ENCODE measurements around the gene GCC2.

DNA sequence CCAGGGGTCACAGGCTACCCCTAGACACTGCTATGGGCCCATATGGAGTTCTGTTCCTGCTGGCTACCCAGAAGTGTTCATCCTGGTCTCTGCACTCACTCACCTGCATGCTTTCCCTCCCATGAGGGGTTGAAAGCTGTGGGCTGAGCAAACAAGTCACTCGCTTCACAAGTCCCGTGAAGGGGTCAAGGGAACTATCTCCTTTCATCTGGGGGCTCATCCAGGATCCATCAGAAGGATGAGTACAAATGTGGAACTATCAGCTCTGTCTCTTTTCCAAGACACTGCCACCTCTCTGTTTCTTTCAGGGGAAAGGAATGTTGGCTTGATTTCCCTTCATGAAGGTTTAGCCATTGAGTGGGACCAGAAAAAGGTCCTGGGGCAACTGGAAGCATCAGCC is 49.5 kb upstream of the GCC2 start:
- TF ChIP-seq, protein P1, sequence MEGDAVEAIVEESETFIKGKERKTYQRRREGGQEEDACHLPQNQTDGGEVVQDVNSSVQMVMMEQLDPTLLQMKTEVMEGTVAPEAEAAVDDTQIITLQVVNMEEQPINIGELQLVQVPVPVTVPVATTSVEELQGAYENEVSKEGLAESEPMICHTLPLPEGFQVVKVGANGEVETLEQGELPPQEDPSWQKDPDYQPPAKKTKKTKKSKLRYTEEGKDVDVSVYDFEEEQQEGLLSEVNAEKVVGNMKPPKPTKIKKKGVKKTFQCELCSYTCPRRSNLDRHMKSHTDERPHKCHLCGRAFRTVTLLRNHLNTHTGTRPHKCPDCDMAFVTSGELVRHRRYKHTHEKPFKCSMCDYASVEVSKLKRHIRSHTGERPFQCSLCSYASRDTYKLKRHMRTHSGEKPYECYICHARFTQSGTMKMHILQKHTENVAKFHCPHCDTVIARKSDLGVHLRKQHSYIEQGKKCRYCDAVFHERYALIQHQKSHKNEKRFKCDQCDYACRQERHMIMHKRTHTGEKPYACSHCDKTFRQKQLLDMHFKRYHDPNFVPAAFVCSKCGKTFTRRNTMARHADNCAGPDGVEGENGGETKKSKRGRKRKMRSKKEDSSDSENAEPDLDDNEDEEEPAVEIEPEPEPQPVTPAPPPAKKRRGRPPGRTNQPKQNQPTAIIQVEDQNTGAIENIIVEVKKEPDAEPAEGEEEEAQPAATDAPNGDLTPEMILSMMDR (IDR thresholded peaks at IDR 0.05; ENCODE audit: poor library complexity, severe bottlenecking), result no peak
- no peak for TF ChIP-seq MXI1 (conservative IDR thresholded peaks at IDR 0.05; ENCODE audit: poor library complexity, severe bottlenecking)
- TF ChIP-seq, protein P2, sequence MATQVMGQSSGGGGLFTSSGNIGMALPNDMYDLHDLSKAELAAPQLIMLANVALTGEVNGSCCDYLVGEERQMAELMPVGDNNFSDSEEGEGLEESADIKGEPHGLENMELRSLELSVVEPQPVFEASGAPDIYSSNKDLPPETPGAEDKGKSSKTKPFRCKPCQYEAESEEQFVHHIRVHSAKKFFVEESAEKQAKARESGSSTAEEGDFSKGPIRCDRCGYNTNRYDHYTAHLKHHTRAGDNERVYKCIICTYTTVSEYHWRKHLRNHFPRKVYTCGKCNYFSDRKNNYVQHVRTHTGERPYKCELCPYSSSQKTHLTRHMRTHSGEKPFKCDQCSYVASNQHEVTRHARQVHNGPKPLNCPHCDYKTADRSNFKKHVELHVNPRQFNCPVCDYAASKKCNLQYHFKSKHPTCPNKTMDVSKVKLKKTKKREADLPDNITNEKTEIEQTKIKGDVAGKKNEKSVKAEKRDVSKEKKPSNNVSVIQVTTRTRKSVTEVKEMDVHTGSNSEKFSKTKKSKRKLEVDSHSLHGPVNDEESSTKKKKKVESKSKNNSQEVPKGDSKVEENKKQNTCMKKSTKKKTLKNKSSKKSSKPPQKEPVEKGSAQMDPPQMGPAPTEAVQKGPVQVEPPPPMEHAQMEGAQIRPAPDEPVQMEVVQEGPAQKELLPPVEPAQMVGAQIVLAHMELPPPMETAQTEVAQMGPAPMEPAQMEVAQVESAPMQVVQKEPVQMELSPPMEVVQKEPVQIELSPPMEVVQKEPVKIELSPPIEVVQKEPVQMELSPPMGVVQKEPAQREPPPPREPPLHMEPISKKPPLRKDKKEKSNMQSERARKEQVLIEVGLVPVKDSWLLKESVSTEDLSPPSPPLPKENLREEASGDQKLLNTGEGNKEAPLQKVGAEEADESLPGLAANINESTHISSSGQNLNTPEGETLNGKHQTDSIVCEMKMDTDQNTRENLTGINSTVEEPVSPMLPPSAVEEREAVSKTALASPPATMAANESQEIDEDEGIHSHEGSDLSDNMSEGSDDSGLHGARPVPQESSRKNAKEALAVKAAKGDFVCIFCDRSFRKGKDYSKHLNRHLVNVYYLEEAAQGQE (IDR thresholded peaks at IDR 0.05; ENCODE audit: borderline replicate concordance), result no peak
- no peak for TF ChIP-seq EP300 (conservative IDR thresholded peaks at IDR 0.05; ENCODE audit: poor library complexity, severe bottlenecking)
- TF ChIP-seq EZH2 (IDR thresholded peaks at IDR 0.05; ENCODE audit: borderline replicate concordance, insufficient read depth, low read length, poor library complexity, severe bottlenecking), result no peak
- no peak for TF ChIP-seq RAD21 (conservative IDR thresholded peaks at IDR 0.05)
- TF ChIP-seq POLR2AphosphoS5 (IDR thresholded peaks at IDR 0.05), result no peak

Data from neural cell (in vitro differentiated cells).